ENCODE data around the gene RAVER1.
"Not testable (repeated sequence)": the region's sequence is repeated elsewhere in the genome, so short reads cannot be mapped to it uniquely, and the experiment has no call there.

Gene RAVER1

DNA sequence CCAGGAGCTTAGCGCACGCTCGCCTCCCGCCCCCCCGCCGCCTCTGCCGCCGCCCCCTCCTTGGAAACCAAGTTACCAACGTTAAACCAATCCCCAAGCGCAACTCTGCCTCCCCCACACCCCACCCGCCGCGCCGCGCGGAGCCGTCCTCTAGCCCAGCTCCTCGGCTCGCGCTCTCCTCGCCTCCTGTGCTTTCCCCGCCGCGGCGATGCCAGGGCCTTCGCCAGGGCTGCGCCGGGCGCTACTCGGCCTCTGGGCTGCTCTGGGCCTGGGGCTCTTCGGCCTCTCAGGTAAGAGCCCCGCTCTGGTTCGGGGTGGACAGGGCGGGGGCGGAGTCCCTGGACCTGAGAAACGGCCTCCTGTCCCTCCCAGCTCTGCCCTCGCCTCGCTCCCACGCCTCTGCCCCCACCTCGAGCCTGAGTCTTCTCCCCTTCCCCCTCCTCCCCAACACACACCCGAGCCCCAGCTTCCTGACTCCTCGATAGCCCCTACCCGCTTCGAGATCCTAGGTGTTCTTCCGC is 43.4 kb downstream of the RAVER1 start, which contains the start of gene ICAM5:
TSS of gene ICAM5 (plus strand) at position 117 of the 521 bp plus-strand sequence. CDS start at position 209, 92 bp downstream.
- DNase-seq, result no peak

- peak; percentile 25 for DNase-seq
Observed at GRCh38 chr19:10289167-10289835, 44.0 kb downstream of the RAVER1 start.

- no peak for DNase-seq
Observed at GRCh38 chr19:10288662-10289166, 44.6 kb downstream of the RAVER1 start.

GRCh38 chr19:10286803-10287737 is 46.3 kb downstream of the RAVER1 start, which contains the start of gene ICAM4:
Gene ICAM4 (plus strand): TSS chr19:10286955. CDS start chr19:10287013, 58 bp downstream.
- DNase-seq, result no peak

- no peak for DNase-seq
Observed at GRCh38 chr19:10285393-10285792, 47.9 kb downstream of the RAVER1 start.

GRCh38 chr19:10284960-10285278 is 48.4 kb downstream of the RAVER1 start:
- DNase-seq, result no peak

GRCh38 chr19:10284065-10284959 is 49.0 kb downstream of the RAVER1 start:
- no peak for DNase-seq

DNA sequence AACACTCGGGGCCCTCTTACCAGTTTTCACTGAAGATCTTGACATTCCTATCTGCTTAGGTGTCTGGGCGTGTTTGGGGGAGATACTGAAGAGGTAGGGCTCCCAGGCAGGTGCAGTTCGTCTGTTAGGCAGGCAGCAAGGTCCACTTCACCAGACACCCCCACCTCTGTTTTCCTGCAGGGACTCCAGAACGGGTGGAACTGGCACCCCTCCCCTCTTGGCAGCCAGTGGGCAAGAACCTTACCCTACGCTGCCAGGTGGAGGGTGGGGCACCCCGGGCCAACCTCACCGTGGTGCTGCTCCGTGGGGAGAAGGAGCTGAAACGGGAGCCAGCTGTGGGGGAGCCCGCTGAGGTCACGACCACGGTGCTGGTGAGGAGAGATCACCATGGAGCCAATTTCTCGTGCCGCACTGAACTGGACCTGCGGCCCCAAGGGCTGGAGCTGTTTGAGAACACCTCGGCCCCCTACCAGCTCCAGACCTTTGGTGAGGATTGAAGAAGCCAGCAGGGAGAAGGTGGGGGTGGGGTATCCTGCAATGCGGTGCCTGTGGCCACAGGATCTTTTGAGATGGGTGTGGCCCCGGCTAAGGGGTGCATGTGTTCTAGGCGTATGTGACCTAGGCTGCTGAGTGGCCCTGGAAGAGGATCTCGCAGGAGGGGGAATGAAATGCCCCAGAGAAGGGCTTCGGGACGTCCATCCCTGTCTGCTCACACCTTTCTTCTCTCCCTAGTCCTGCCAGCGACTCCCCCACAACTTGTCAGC is 49.8 kb downstream of the RAVER1 start:
- no peak for DNase-seq

- not testable (repeated sequence) for DNase-seq
Observed at GRCh38 chr19:10282043-10282442, 51.3 kb downstream of the RAVER1 start.

GRCh38 chr19:10279737-10280442 is 53.4 kb downstream of the RAVER1 start:
- DNase-seq, result no peak

DNA sequence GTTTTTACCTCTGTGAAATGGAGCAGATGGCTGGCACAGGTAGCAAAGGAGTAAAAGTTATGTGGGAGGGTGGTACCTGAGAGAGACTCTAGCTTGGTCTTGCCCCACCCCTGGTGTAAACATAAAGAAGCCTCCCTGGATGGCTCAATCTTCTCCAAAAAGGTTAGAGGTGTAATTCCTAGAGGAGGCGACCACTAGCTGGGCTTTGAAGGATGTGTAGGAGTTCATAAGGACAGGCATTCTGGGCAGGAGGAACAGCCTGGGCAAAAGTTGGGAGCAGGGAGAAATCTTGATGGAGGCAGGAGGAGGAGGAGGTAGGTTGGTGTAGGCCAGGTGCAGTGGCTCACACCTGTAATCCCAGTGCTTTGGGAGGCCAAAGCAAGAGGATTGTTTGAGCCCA is 54.4 kb downstream of the RAVER1 start:
- DNase-seq, result no peak

DNA sequence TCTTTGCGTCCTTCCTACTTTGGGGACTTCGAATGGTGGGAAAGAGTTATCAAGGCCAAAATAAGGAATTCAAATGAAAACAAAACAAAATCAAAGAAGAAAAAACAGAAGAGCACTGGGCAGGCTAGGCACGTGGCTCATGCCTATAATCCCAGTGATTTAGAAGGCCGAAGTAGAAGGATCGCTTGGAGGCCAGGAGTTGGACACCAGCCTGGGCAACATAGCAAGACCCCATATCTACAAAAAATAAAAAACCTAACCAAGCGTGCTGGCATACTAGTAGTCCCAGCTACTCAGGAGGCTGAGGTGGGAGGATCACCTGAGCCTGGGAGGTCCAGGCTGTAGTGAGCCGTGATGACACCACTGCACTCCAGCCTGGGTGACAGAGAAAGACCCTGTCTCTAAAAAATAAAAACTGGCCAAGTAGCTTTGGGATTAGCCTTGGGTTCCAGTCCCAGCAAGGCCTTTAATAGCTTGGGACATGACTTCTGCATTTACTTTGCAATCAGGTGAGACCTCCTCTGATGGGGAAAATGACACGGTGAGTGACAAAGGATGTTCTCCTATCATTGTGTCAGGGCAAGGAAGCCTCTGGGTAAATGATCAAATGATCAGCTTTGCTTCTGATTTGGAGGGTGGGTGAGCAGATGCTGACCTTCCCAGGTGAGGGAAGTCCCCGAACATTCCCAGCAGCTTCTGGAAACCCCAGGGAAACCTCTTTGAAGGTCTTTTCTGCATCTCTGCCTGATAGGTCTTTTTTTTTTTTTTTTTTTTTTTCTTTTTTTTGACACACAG is 55.3 kb downstream of the RAVER1 start:
- DNase-seq, result no peak

DNA sequence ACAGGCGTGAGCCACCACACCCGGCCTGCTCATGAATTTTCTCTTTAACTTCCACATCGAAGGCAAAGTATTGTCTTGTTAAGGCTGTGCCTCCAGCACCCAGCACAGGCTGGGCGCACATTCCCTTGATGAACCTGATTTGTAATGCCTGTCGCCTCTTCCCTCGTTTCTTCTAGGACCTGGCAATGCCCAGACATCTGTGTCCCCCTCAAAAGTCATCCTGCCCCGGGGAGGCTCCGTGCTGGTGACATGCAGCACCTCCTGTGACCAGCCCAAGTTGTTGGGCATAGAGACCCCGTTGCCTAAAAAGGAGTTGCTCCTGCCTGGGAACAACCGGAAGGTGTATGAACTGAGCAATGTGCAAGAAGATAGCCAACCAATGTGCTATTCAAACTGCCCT is 58.7 kb downstream of the RAVER1 start:
- DNase-seq, result no peak

DNA sequence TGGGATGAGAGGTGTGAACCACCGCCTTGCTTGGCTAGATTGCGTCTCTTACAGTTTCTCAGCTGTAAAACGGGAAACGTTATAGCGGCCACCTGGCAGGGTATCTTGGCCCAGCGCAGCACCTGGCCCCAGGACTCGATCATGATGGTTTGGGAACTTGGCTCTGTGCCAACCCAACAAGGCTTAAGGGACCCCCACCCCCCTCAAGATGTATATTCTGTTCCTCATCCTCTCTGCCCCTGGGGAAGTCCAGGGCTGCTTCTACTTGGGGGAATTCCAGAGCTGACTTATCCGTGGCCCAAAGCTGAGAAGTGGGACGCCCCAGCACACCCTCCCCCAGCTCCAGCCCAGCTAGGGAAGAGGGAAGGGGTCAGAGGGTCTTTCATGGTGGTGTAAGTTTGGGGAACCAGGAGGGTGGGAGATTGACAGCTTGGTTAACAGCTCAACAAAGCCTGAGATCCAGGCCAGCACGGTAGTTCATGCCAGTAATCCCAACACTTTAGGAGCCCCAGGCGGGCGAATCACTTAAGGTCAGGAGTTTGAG is 61.7 kb downstream of the RAVER1 start:
- DNase-seq, result no peak

GRCh38 chr19:10270616-10271394 is 62.5 kb downstream of the RAVER1 start, which contains the start of gene ICAM1:
Gene ICAM1 (plus strand): TSS chr19:10271120. CDS start chr19:10271160, 40 bp downstream.
- peak; percentile 52 for DNase-seq

- DNase-seq, result no peak
Observed at GRCh38 chr19:10270180-10270615, 63.1 kb downstream of the RAVER1 start.

- peak; percentile 11 for DNase-seq
Observed at GRCh38 chr19:10269333-10270179, 63.8 kb downstream of the RAVER1 start.

DNA sequence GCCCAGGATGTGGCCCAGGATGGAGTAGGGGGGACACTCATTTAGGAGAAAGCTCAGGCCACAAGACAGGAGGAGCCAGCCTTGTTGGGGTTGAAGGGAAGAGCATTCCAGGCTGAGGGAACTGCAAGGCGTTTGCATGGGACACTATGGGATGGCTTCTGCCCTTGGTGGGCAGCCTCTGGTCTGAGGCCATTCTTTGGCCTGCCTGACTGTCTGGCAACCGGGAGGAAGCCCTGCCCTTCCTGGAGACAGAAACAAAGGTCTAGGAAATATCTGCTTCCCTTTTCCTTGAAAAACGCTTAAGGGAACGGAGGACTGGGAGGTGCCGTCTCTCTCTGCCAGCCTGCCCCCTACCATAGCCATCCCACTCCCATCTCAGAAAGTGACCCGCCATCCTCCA is 65.3 kb downstream of the RAVER1 start:
- no peak for DNase-seq
